Kidney (tissue), 14 donors: ENCODE results near the gene PACSIN1. TPM values are rescaled to one million over a fixed set of nuclear protein-coding genes. Genes with fewer than 3 reads are reported as not detected.

Experiments
- DNase-seq, 5 donors: peaks; one replicate each; pipeline ENCODE4 v3.0.0-alpha.2; 2013 to 2020
- FAIRE-seq: peaks from 2 replicates; lab custom pipeline; 2012; peaks lifted over from hg19 to GRCh38; lab: Jason Lieb, UNC
- H3K27ac ChIP-seq, 2 donors: one replicate each; pipeline ENCODE4 v1.7.0; 2013; ENCODE audit warnings: low read depth in 2 of 2, low read length in 2 of 2, inconsistent platforms in 1 of 2
- H3K27me3 ChIP-seq: one replicate; pipeline ENCODE4 v1.7.1; 2013; ENCODE audit warnings: low read length, inconsistent platforms; ENCODE audit not compliant: control insufficient read depth, insufficient read depth
- H3K36me3 ChIP-seq, 3 donors: one replicate each; pipeline versions ENCODE4 v1.7.0 to v1.7.1; 2013; ENCODE audit warnings: low read length in 3 of 3, control low read depth in 1 of 3, inconsistent platforms in 1 of 3; ENCODE audit not compliant: insufficient read depth in 3 of 3, control insufficient read depth in 2 of 3
- H3K4me1 ChIP-seq, 3 donors: one replicate each; pipeline versions ENCODE4 v1.7.0 to v1.7.1; 2013; ENCODE audit warnings: low read length in 3 of 3, inconsistent platforms in 1 of 3, low read depth in 1 of 3; ENCODE audit not compliant: control insufficient read depth in 2 of 3, insufficient read depth in 2 of 3
- H3K4me3 ChIP-seq, 3 donors: one replicate each; pipeline versions ENCODE4 v1.7.0 to v1.8.1; 2013; ENCODE audit warnings: low read length in 3 of 3, control low read depth in 1 of 3, inconsistent platforms in 1 of 3
- H3K9ac ChIP-seq, 3 donors: one replicate each; pipeline versions ENCODE4 v1.7.0 to v1.7.1; 2013; ENCODE audit warnings: low read length in 3 of 3, control low read depth in 1 of 3, inconsistent platforms in 1 of 3
- H3K9me3 ChIP-seq, 3 donors: one replicate each; pipeline versions ENCODE4 v1.7.0 to v1.7.1; 2013; ENCODE audit warnings: low read length in 3 of 3, control low read depth in 1 of 3, inconsistent platforms in 1 of 3; ENCODE audit not compliant: control insufficient read depth in 2 of 3, insufficient read depth in 1 of 3
- CTCF ChIP-seq: IDR thresholded peaks from 3 replicates; pipeline ENCODE4 v1.5.1; 2012; ENCODE audit warnings: mild to moderate bottlenecking, moderate library complexity, borderline replicate concordance; ENCODE audit not compliant: insufficient read depth; ENCODE audit errors: extremely low read depth
- intact Hi-C: fragments of 100-400 bp; cut with DNase I; formaldehyde crosslinking; loops from one replicate; pipeline ENCODE4 v1.11.1; 2022
- polyA plus RNA-seq: library from polyadenylated mRNA; stranded (reverse); fragments of 350-450 nt; fragmentation: Illumina TruSeq; extraction: RNeasy Lipid Tissue Mini Kit (QIAGEN cat#74804); gene quantifications from one replicate; pipeline ENCODE4 v1.2.3, GENCODE V29; 2014; ENCODE audit warnings: low read depth, low replicate concordance; ENCODE audit not compliant: insufficient read depth
- total RNA-seq: library from RNA; stranded (reverse); fragmentation: NEBNext Ultra II Directional; extraction: Animal tissue kit (Norgen Biotek cat#: 25700); gene quantifications from one replicate; pipeline ENCODE4 v1.2.1, GENCODE V29; 2021
- donor health status: control.
- donor health status: control.
- donor health status: control.
- donor health status: control.
- donor health status: control.
- donor health status: DM: yes; HTN: yes; CAD: no.
- donor health status: Normal renal cell carcinoma (clear cell type).

PACSIN1 gene
- total and polyA plus RNA-seq, 2 donors from 2014 or later: 1.7 to 4.1 TPM

- intact Hi-C loops: no loop called here
- H3K4me1 ChIP-seq: no peaks in the 10 kb centered on the region
- DNase-seq: no peak
- no peak for TF ChIP-seq CTCF
- no peak overlapping the region for H3K9ac ChIP-seq
- no peaks in the 10 kb centered on the region for H3K36me3 ChIP-seq
- H3K9me3 ChIP-seq: no peaks in the 10 kb centered on the region
- H3K27ac ChIP-seq: no peak overlapping the region
- no peaks in the 10 kb centered on the region for H3K27me3 ChIP-seq
- no peak for FAIRE-seq
- no peak overlapping the region for H3K4me3 ChIP-seq
Measured at GRCh38 chr6:34568341-34569201, 102.7 kb downstream of the PACSIN1 start.

DNA sequence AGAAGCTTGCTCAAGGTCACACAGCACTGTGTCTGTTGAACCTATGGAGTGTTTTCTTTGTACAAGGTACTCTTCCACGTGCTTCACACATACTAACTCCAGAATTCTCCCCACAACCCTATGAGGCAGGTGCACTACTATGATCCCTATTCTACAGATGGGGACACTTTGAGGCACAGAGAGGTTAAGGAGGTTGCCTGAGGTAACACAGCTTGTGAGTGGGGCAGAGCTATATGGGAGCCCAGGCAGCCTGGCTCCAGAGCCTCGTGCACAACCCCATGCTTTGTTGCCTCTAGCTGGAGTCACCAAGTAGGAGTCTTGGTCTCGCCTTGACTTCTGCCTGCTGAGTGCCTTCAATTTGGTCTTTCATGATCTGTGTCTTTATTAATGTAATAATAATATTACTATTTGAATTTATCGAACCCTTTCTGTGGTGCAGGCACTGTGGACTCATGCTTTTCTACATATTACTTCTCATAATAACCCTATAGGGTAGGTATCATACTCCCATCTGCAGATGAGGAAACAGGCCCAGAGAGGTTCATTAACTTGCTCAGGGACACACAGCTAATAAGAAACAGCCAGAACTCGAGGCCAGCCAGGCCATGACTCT, 103.6 kb downstream of the PACSIN1 start:
- no peaks in the 10 kb centered on the region for H3K36me3 ChIP-seq
- no peak for DNase-seq
- H3K27me3 ChIP-seq: no peaks in the 10 kb centered on the region
- H3K9me3 ChIP-seq: no peaks in the 10 kb centered on the region
- H3K27ac ChIP-seq: no peak overlapping the region
- H3K9ac ChIP-seq: no peak overlapping the region
- FAIRE-seq: no peak
- no peaks in the 10 kb centered on the region for H3K4me1 ChIP-seq
- intact Hi-C loops: no loop called here
- TF ChIP-seq CTCF: no peak
- no peak overlapping the region for H3K4me3 ChIP-seq

DNA sequence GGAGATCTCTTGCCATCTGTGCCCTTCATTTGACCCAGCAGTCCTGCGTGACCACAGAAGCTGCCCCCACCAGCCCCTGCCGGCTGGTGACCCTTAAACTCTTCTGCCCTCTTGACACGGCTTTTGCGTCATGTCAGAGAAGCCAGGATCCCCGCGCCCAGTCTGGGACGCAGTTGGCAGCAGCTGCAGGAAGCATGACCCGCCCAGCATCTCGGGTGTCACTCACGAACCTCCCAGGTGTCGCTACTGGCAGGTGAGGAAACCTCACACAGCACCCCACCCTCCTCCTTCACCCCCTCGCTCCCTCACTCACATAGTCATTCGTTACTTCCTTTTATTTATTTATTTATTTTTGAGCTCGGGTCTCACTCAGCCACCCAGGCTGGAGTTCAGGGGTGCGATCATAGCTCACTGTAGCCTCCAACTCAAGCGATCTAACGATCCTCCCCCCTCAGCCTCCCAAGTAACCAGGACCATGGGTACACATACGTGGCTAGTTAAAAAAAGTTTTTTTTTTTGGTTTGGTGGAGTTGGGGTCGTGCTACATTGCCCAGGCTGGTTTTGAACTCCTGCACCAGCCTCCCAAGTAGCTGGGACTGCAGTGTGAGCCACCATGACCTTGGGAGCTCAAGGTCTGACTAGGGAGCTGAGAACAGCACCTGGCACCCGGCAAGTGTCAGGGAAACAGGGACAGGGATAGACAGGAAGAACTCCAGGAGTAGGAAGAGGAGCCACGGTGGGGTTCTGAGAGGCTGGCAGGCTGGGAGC, 104.4 kb downstream of the PACSIN1 start:
- intact Hi-C loops: no loop called here
- FAIRE-seq: no peak
- H3K36me3 ChIP-seq: no peaks in the 10 kb centered on the region
- no peaks in the 10 kb centered on the region for H3K4me1 ChIP-seq
- H3K27ac ChIP-seq: no peak overlapping the region
- H3K9me3 ChIP-seq: no peaks in the 10 kb centered on the region
- DNase-seq: no peak
- no peak overlapping the region for H3K4me3 ChIP-seq
- TF ChIP-seq CTCF: no peak
- no peaks in the 10 kb centered on the region for H3K27me3 ChIP-seq
- no peak overlapping the region for H3K9ac ChIP-seq
